Heart right ventricle (tissue), 16 donors: ENCODE results near the gene EVX1. TPM values are rescaled to one million over a fixed set of nuclear protein-coding genes. Genes with fewer than 3 reads are reported as not detected.

Experiments
- ATAC-seq, 8 donors: fragments of 200-7000 bp; cut with Tn5 transposase; one replicate each; pipeline ENCODE4 v1.9.1; 2020; ENCODE audit warnings: mild to moderate bottlenecking in 8 of 8, moderate library complexity in 8 of 8, moderate number of reproducible peaks in 1 of 8
- DNase-seq, 2 donors: peaks; one replicate each; pipeline ENCODE4 v3.0.0-alpha.2; 2020
- H3K27ac ChIP-seq, 10 donors: fragments of 200-600 bp; sonication (generic) in 2 of 10; one replicate each; pipeline versions ENCODE4 v1.5.0 to v1.8.0; 2020 to 2022; ENCODE audit warnings: mild to moderate bottlenecking in 3 of 10
- H3K27me3 ChIP-seq, 7 donors: fragments of 200-600 bp; one replicate each; pipeline ENCODE4 v1.8.0; 2021 to 2022; ENCODE audit warnings: mild to moderate bottlenecking in 2 of 7
- H3K36me3 ChIP-seq, 9 donors: fragments of 200-600 bp; sonication (generic) in 1 of 9; one replicate each; pipeline versions ENCODE4 v1.5.0 to v1.8.0; 2020 to 2022; ENCODE audit warnings: mild to moderate bottlenecking in 2 of 9
- H3K4me1 ChIP-seq, 9 donors: fragments of 200-600 bp; sonication (generic) in 1 of 9; one replicate each; pipeline versions ENCODE4 v1.5.0 to v1.8.0; 2020 to 2022; ENCODE audit warnings: mild to moderate bottlenecking in 4 of 9
- H3K4me3 ChIP-seq, 10 donors: fragments of 200-600 bp; sonication (generic) in 2 of 10; one replicate each; pipeline versions ENCODE4 v1.5.0 to v1.8.0; 2020 to 2022; ENCODE audit warnings: mild to moderate bottlenecking in 7 of 10, moderate library complexity in 2 of 10
- H3K9me3 ChIP-seq, 11 donors: fragments of 200-600 bp in 10 of 11; sonication (generic) in 2 of 11; one replicate each; pipeline versions ENCODE4 v1.5.0 to v1.8.0; 2013 to 2022; ENCODE audit warnings: mild to moderate bottlenecking in 2 of 11, control low read depth in 1 of 11, moderate library complexity in 1 of 11
- CTCF ChIP-seq, 9 donors: fragments of 200-600 bp; sonication (generic) in 2 of 9; IDR thresholded peaks; one replicate each; pipeline versions ENCODE4 v1.5.0 to v1.8.0; 2021 to 2022; ENCODE audit warnings: antibody characterized with exemption in 9 of 9, mild to moderate bottlenecking in 5 of 9, moderate library complexity in 1 of 9
- WGBS, 2 donors: extraction: QIAGEN DNeasy Blood & Tissue Kit; methylation state at CpG; one replicate each; pipeline ENCODE4 v1.1.7; 2013; ENCODE audit warnings: inconsistent platforms in 1 of 2; 5-methylcytosine and 5-hydroxymethylcytosine counted together
- intact Hi-C, 10 donors: fragments of 100-400 bp; cut with DNase I; formaldehyde crosslinking; loops; one replicate each; pipeline versions ENCODE4 v1.11.1 to v1.14.2; 2022
- polyA plus RNA-seq, 2 donors: library from polyadenylated mRNA; stranded (reverse); fragments of 200-250 nt; gene quantifications; one replicate each; pipeline ENCODE4 v1.2.3, GENCODE V29; 2013
- total RNA-seq, 10 donors: library from RNA; stranded (reverse); fragmentation: NEBNext Ultra II Directional in 3 of 10; extraction: Animal tissue kit (Norgen Biotek cat#: 25700) in 3 of 10; gene quantifications; one replicate each; pipeline versions ENCODE4 v1.2.1 to v1.2.4, GENCODE V29; 2021 to 2023
- donor health status: Arrhythmogenic right ventricular cardiomyopathy.
- donor health status: ischemic (EF 13 %, LVEDD 7.1; RV severe dilation, severe dysfunction).
- donor health status: healthy with polysubstance abuse.
- donor health status: DM: no; HTN: yes; CAD: no.
- donor health status: DM: no; HTN: no; CAD: no.
- donor health status: ischemic (EF 25% LVEDD 6.9; RV normal size, moderate dysfunction).
- donor health status: ischemic (EF 25% LVEDD 5.7; RV mildly dilated, moderate dysfunction).
- donor health status: healthy.
- donor health status: DM: yes; HTN: yes; CAD: no.
- donor health status: Ischemic cardiomyopathy.
- donor health status: ischemic (EF 35%, LVEDD 5.7; RV mildly dilated, moderate dysfunction).
- donor health status: nonischemic (EF 11% LVEDD 7.7; RV severe dilation, severe dysfunction).
- donor health status: DM: yes; HTN: yes; CAD: no.
- donor health status: PGD.
- donor health status: ischemic (EF 29% LVEDD 5.4; RV normal size, mild dysfunction).
- donor health status: nonischemic (EF 23%, LVEDD 6.1; RV moderate dilation, normal function).

Gene EVX1
- total and polyA plus RNA-seq, 12 donors: not detected

GRCh38 chr7:27201580-27202017 lies 41.0 kb upstream of the EVX1 start:
- Histone ChIP-seq H3K27ac (no peak overlapping the region), H3K9me3 (no peaks in the 10 kb centered on the region)

GRCh38 chr7:27202018-27202861 lies 40.4 kb upstream of the EVX1 start:
- intact Hi-C loops: loop anchor here in 6 of 10 donors (10.0 kb wide), 5 partner anchors 383 to 893 kb away; no protein-coding TSS in a partner anchor
- H3K27ac ChIP-seq: no peak overlapping the region
- no peak for TF ChIP-seq CTCF (IDR thresholded peaks at IDR 0.05)
- H3K36me3 ChIP-seq: no peaks in the 10 kb centered on the region
- no peak overlapping the region for H3K4me3 ChIP-seq
- ATAC-seq (no peak), DNase-seq (no peak)
- no peaks in the 10 kb centered on the region for H3K9me3 ChIP-seq
- peaks cover 0 to 50% (median 30%) of the 10 kb centered on the region in 9 donors for H3K4me1 ChIP-seq
- WGBS, 2 donors: 11 to 21% methylated on average over 30 of the region's 30 CpGs
- H3K27me3 ChIP-seq: peaks cover 69 to 98% (median 97%) of the 10 kb centered on the region in 7 donors

More at GRCh38 chr7:27201580-27202017, 41.0 kb upstream of the EVX1 start:
- no peak for TF ChIP-seq CTCF (IDR thresholded peaks at IDR 0.05)
- Histone ChIP-seq H3K36me3 (no peaks in the 10 kb centered on the region), H3K4me3 (peak overlapping the region in 1 of 10 donors; percentile 44), H3K4me1 (peaks cover 0 to 50% (median 30%) of the 10 kb centered on the region in 9 donors), H3K27me3 (peaks cover 63 to 98% (median 97%) of the 10 kb centered on the region in 7 donors)
- DNase-seq: no peak
- intact Hi-C loops: loop anchor here in 6 of 10 donors (10.0 kb wide), 5 partner anchors 383 to 893 kb away; no protein-coding TSS in a partner anchor
- no peak for ATAC-seq
- WGBS, 2 donors: 16 to 35% methylated on average over 4 of the region's 4 CpGs

GRCh38 chr7:27202862-27203134 lies 39.8 kb upstream of the EVX1 start:
- DNase-seq: no peak
- no peak for ATAC-seq
- H3K27ac ChIP-seq: no peak overlapping the region
- peaks cover 67 to 98% (median 97%) of the 10 kb centered on the region in 7 donors for H3K27me3 ChIP-seq
- WGBS, 2 donors: 11 to 16% methylated on average over 3 of the region's 3 CpGs
- H3K9me3 ChIP-seq: no peaks in the 10 kb centered on the region
- no peak overlapping the region for H3K4me3 ChIP-seq
- intact Hi-C loops: loop anchor here in 6 of 10 donors (10.0 kb wide), 5 partner anchors 382 to 892 kb away; no protein-coding TSS in a partner anchor
- no peak for TF ChIP-seq CTCF (IDR thresholded peaks at IDR 0.05)
- peaks cover 0 to 50% (median 30%) of the 10 kb centered on the region in 9 donors for H3K4me1 ChIP-seq
- H3K36me3 ChIP-seq: no peaks in the 10 kb centered on the region

- ATAC-seq: no peak
- DNase-seq: no peak
- intact Hi-C loops: loop anchor here in 6 of 10 donors (10.0 kb wide), 5 partner anchors 381 to 891 kb away; no protein-coding TSS in a partner anchor
- H3K9me3 ChIP-seq: no peaks in the 10 kb centered on the region
- no peak for TF ChIP-seq CTCF (IDR thresholded peaks at IDR 0.05)
- H3K27ac ChIP-seq: no peak overlapping the region
- no peaks in the 10 kb centered on the region for H3K36me3 ChIP-seq
- peaks cover 0 to 47% (median 29%) of the 10 kb centered on the region in 9 donors for H3K4me1 ChIP-seq
- 16 to 19% methylated on average over 10 of the region's 10 CpGs for WGBS, 2 donors
- no peak overlapping the region for H3K4me3 ChIP-seq
- peaks cover 62 to 98% (median 96%) of the 10 kb centered on the region in 7 donors for H3K27me3 ChIP-seq
These were observed 39.1 kb upstream of the EVX1 start for GRCh38 chr7:27203365-27203953.
